Limb (tissue), 2 donors: Measurements from ENCODE around the gene COG2.
"Not testable (repeated sequence)": the region's sequence is repeated elsewhere in the genome, so short reads cannot be mapped to it uniquely, and the experiment has no call there.

Experiments used
- DNase-seq, 2 donors: peaks; one replicate each; pipeline ENCODE4 v3.0.0-alpha.2; 2016; ENCODE audit errors: extremely low spot score in 2 of 2

Gene COG2

DNA sequence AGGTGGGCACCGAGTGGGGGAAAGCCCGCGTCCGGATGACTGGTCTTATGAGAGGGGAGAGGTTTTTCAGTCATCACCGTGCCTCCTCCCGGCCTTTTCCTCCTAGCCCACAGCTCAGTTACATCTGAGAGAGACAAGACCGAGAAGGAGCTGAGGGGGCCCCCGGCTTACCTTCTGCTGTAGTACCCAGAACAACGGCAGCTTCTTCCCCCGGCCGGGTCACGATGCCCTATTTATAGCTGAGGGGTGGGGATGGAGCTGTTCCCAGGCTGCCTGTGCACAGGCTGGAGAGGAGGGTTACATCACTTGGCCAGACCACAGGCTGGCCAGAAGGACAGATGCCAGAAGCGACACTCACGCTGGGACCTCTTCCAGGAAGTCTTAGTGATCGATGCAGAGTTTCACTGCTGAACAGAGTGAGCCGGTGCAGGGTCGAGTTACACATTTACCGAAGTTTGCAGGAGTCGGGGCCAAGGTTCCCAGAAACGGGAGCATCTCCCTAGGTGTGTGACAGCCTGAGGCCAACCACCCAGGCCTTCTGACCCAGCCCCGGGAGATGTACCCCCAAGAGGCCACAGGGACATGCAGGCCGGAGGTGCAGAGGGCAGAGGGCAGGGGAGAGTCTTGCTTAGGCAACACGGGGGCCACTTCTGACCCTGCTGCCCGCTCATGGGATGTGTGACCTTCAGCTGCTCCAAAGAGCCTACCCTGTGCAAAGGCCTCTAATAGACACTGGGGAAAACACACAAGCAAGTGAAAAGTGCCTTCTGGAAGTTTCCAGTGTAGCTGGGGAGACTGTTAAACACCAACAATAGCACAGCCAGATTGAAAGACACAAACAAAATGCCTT, 71.9 kb downstream of the COG2 start, which contains the start of gene AGT:
Gene AGT, minus strand, starts transcription at position 208 of the 850 bp plus-strand sequence. CDS start 3,299 bp downstream, outside the sequence.
- DNase-seq: peak; percentile 66 to 78

DNA sequence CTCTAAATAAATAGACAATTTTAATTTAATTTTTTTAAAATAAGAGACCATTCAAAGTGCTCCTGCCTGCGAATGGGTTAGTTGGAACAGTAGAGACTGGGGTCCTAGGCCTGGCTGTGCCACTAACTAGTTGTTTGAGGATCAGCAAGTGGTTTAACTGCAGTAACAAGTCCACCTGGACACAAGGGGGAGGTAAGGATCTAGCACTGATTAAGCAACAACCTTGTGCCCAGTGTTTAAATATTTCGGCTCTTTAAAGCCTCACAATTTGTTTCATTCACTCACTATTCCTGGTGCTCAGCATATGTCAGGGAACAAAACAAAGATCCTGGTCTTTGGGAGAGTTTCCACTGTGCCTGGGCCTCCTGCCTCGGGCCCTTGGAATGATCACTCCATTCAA, 73.2 kb downstream of the COG2 start:
- DNase-seq: no peak

DNA sequence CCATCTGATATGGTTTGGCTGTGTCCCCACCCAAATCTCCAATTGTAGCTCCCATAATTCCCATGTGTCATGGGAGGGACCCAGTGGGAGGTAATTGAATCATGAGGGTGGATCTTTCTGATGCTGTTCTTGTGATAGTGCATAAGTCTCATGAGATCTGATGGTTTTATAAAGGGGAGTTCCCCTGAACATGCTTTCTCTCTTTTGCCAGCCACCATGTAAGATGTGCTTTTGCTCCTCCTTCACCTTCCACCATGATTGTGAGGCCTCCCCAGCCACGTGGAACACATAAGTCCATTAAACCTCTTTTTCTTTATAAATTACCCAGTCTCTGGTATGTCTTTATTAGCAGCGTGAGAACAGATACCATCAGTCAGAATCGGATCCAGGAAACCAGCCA, 74.2 kb downstream of the COG2 start:
- DNase-seq: not testable (repeated sequence)

DNA sequence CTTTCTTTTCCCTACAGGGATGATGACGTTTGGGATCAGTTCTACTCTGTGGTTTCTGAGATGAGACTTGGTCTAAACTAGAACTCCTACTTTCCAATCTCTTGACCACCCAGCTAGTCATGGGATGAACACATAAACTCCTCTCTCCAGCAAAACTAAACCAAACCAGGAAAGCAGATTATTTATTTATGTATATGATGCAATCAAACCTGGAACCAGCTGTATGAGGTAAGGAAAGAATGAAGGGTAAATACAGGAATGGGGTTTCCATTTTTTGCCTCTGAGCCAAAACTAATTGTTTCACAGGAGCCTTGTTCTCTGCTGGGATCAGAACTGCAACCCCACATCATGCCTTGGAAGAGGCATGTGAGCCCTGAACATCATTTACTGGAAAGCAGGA, 75.0 kb downstream of the COG2 start:
- no peak for DNase-seq

DNA sequence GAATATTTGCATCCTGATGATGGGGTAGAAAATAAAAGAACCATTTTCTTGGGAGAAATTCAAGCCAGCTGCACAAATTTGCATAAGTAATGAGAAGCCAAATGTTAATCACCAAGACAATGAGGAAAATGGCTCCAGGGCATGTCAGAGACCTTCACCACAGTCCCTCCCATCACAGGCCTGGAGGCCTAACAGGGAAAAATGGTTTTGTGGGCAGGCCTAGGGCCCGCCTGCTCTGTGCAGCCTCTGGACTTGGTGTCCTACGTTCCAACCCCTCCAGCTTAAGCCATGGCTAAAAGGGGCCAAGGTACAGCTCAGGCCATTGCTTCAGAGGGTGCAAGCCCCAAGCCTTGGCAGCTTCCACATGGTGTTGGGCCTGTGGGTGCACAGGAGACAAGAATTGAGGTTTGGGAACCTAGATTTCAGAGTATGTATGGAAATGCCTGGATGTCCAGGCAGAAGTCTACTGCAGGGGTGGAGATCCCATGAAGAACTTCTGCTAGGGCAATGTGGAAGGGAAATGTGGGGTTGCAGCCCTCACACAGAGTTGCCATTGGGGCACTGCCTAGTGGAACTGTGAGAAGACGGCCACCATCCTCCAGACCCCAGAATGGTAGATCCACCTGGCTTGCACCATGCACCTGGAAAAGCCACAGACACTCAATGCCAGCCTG, 79.7 kb downstream of the COG2 start:
- not testable (repeated sequence) for DNase-seq

DNA sequence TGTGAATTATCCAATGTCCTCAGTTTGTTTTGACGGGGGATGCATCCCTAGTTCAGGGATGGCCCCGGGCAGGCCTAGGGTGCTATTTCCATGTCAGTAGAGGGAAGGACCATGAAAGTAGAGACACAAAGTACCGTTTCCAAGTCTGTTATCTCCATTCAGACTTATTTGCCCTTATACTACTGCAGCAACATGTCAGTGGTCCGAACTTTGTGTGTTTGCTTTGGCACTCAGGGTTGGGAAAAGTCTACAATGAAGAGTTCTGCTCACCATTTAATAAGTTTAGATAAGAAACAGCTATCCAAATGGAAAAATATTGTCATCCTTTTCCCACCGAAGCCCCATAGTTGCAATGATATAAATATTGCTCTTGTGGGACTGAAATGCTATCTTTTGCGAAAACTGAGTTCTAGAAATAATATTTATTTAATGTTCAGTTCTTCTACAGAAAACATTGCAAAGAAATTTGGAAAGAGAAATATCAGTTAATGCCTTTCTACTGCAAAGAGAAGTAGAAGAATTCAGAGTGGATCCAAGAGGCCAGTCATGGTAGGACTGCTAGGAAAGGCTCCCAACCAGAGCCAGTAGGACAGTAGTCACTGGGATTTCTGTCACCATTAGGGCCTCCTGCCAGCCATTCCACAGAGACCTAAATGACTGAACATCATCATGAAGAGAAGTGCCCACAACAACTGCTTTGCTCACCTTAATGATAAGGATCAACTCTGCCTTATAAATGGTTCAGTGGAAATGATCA, 83.2 kb downstream of the COG2 start:
- no peak for DNase-seq

DNA sequence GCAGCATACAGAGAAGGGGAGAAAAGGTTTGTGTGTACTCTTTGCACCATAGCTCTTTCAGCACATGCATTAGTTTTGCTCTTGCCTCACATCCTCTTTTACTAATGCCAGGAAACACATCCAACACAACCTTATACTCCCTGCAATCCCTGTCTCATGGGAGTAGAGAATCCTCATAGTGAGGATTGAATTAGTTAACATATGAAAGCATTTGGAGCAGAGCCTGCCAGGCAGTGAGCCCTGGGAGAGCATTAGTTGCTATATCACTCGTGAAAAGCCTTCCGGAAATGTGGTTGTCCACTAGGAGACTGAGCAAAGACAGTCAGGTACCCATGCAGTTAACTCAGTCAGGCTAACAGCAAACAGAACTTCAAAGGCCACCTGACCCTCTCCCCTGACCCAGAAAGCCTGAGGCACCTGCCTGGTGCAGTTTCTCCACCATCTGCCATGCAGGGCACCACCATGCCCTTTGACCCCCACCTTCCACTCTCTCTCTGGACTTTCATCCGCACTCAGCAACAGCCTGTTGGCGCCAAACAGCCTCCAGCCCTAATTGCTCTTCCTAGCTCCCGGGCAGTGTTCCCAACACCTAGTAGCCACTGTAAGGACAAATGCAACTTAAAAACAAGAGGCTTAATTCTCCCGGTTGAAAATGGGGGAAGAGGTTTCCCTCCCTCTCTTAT, 86.6 kb downstream of the COG2 start:
- DNase-seq: no peak

DNA sequence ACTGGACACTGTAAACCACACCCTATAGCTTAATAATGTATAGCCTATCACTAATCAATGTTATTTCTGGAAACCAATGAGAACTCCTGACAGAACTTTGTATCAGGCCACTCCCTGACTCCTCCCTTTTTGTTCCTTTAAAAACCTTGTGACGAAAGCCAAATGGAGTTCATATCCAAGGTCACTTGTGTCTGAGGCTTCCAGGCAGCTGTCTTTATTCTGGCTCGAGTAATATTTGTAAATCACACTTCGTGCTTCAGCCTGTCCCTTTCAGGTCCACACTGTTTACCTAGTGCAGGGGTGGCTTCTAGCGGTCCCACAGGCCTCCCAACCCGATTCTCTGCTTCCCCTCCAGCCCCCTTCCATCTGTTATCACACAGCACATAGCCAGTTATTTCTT, 88.7 kb downstream of the COG2 start:
- DNase-seq: no peak

DNA sequence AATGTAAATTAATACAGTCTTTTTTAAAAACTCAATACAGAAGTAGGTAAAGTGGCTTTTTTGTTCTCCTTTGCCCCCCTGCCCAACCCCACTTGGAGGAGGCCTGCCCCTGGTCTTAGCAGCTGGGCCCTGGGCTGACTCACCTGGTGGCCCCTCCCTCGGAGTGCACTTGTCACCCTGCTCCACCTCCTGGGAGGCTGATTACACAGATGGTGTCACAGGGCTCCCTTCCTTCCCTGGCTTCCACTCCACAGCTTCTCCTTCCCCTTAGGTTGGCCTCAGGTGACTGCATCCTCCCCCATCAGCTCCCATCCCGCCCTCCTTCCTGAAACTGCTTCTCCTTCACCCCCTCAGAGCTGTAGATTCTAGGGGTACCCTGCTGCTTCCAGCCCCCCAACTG, 93.2 kb downstream of the COG2 start:
- DNase-seq: no peak

DNA sequence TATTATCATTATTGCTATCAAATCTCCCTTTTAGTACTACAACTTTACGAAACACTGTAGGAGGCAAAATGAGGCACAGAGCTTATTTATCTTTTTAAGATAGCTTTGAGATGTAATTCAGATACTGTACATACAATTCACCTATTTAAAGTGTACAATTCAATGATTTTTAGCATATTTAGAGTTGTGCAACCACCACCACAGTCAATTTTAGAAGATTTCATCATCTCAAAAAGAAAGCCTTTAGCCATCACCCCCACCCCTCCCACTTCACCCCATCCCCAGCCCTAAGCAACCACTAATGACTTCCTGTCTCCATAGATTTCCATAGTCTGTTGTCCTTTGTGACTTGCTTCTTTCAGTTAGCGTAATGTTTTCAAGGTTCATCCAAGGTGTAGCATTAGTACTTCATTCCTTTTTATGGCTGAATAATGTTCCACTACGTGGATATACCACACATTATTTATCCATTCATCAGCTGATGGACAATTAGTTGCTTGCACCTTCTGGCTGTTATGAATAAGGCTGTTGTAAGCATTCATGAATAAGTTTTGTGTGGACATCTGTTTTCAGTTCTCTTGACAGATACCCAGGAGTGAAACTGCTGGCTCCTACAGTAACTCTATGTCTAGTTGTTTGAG, 95.5 kb downstream of the COG2 start:
- DNase-seq: no peak

DNA sequence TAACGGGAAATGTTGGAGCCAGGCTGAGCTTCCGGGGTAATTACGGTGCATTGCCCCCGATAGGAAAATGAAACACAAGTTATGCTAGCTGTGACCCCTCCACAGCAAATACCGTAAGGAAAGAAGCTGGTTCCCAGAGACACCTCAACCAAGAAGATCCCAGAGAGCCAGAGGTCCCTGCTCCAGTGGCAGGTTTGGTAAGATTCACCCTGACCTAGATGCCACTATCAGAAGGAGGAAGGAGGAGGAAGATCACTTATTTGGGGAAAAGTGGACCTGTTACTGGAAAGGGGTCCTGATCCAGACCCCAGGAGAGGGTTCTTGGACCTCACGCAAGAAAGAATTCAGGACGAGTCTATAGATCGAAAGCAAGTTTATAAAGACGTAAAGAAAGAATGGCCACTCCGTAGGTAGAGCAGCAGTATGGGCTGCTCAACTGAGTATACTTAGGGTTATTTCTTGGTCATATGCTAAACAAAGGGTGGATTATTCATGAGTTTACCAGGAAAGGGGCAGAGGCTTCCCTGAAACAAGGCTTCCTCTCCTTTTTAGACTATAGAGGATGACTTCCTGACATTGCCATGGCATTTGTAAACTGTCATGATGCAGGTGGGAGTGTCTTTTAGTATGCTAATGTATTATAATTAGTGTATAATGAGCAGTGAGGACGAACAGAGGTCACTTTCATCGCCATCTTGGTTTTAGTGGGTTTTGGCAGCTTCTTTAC, 97.4 kb downstream of the COG2 start:
- no peak for DNase-seq
